Measurements from ENCODE around the gene PAEP.

PAEP gene

DNA sequence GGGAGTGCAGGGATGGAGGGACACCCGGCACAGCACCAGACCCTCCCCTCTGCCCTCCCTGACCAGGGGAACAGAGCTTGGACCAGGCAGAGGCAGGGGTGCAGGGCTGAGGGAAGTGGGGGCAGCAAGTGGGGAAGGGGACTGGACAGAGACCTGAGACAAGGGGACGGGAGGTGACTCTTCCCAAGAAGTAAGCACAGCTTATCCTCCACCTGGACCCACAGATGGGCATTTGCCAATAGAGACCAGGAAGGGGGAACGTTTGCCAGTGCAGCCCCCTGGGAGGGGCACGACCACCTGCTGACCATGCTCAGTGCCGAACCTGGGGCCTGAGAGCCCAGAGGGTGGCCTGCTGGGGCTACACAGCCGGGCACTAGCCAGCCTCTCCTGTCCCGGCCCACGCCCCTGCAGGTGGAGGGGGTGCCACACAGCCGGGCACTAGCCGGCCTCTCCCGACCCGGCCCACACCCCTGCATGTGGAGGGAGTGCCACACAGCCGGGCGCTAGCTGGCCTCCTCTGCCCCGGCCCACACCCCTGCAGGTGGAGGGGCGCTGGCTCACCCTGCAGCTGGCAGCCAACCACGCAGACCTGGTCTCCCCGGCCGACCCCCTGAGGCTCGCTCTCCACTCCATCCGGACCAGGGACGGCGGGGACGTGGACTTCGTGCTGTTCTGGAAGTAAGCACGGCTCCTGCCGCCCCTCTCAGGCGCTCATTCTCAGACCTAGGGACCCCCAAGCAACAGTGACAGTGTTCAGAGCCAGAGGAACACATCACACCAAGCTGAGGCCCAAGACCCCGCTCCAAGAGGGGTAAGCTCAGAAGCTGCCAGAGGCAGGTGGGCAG, 53.5 kb downstream of the PAEP start:
- no peak for DNase-seq (ENCODE audit: low read depth in 2 of 2)

DNA sequence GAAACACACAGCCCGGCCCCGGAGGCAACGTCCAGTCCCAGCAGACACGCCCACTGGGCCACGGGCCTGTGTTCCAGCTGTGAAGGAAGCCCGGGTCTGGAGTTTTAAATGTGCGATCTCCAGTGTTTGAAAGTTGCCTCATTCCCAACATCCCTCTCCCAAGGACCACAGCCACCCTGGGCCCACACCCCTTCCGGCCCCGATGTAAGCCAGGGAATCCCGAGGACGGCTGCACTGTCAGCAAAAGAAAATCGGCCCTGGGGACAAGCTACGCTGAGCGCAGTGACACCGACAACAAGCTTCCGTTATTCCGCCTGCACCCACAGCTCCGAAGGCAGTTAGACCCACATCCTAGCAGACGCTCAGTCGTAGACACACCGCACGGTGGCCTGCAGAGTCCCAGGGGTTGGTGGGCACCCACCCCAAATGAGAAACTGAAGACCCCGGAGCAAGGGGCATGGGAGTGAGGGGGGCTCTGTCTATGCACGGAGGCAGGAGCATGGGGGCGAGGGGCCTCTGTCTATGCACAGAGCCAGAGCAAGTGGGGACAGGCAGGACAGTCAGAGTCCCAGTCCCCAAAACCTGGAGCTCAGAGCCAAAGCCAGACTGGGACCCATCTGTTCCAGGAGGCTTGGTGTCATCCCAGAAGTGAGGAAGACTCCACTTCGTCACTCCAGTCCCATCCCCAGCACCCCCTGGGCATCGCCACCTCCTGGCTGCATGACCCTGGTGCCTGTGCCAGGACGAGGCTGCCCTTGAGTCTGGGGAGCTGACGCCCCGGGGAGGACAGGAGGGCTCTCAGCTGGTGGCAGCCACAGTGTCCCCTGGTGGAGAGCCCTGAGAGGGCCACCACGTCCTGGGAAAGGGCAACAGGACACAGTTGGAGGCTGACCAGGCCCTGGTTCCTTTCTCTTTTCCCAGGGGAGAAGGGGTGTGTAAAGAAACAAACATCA, 54.4 kb downstream of the PAEP start:
- DNase-seq (ENCODE audit: low read depth in 2 of 2): no peak
